ENCODE measurements around the gene UBASH3B.
"Not testable (repeated sequence)": the region's sequence is repeated elsewhere in the genome, so short reads cannot be mapped to it uniquely, and the experiment has no call there.

UBASH3B gene

DNA sequence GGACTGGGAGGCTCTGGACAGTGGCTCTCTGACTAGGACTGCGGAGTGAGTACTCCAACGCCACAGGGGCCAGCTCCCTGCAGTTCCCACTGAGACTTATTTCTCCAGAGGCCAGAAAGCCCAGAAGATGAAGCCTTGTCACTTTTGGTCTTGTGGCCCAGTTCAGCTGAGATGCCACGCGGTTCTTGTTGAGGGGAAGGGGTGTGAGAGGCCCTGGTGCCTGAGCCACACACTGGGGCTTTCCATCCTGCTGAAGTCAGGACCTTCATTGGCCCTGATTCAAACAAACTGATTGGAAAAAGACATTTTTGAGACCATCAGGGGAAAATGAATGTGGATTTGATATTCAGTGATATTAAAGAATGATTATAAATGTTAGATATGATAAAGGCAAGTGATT is 73.6 kb downstream of the UBASH3B start:
- DNase-seq (ENCODE audit: low read depth in 4 of 4, low spot score in 1 of 4), result no peak

DNA sequence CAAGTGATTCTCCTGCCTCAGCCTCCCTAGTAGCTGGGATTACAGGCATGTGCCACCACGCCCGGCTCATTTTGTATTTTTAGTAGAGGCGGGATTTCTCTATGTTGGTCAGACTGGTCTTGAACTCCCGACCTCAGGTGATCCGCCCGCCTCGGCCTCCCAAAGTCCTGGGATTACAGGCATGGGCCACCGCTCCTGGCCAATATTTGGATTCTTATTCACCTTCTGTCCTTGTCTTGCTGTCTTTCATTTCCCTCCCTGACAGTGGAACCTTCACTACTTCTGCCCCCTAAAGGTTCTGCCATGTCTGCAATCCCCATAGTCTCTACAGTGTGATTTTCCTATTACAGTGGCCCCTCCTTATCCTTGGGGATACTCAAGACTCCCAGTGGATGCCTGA is 75.2 kb downstream of the UBASH3B start:
- not testable (repeated sequence) for DNase-seq (ENCODE audit: low read depth in 4 of 4, low spot score in 1 of 4)

DNA sequence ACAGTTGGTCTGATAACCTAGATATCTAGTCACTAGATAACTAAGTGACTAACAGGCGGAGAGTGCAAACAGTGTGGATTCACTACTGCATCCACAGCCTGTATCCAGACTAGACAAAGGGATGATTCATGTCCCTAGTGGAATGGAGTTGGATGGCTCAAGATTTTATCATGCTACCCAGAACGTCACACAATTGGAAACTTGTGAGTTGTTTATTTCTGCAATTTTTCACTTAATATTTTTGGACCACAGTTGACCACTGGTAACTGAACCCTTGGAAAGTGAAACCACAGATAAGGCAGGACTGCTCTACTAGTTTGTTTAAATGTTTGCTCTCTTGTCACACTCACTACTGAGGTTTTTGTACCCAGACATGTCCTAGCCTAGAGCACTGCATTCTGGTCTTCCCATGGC is 76.0 kb downstream of the UBASH3B start:
- DNase-seq (ENCODE audit: low read depth in 4 of 4, low spot score in 1 of 4), result no peak

DNA sequence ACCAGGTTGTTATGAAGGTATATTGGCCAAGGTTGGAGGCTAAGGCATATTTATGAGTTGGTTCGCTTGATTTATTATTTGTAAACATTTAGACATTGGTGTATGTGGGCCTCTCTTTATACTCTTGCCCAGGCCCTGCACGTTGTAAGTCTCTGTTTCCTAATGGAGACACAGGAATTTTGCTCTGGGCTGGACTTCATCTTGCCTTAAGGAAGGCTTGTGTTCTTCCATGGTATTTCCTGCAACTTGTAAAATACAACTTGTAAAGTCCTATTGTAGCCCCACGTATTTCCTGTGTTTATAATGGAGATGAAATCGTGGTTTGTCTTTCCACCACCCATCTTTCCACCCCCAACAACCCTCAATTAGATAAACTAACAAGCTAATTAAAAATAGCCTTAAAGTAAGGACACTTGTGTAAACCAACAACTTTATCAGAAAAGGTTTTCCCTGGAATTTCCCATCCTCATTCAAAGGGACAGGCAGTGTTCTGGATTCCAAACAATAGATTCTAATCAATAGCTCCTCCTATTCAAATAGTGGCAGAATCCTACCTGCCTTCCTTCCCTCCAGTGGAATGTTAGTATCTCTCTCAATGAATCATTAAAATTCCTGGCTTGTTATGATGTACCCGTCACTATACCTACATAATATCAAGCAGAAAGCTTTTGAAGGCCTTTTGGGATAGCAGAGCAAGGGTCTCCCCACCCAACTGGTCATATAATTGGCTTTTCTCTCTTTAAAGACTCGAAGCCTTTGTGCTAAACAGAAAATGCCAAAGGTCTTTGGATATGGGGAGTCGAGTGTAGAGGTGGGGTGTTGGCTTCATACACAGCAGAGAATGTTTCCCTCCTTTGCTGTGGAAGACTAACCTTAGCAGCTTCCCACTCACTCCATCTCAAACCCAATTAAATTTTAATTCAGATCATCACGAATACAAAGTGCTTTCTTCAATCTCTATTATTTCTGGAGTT is 77.1 kb downstream of the UBASH3B start:
- no peak for DNase-seq (ENCODE audit: low read depth in 4 of 4, low spot score in 1 of 4)

DNA sequence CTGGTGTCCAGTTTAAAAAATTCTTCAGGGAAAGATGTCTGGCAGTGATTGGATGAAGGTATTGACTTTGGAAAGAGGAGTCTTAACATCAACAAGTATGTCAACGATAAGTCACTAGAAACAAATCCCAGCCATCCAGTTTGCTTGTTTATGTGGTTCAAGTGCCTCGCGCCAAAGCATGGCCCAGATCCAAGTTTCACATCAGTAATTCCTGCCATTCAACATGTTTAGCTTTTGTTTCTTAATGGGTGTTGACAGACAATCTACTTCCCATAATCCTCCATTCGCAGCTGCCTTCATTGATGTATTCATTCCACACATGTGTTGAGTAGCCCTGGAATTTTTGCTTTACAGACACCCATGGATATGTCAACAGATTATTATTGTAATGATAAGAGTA is 77.8 kb downstream of the UBASH3B start:
- no peak for DNase-seq (ENCODE audit: low read depth in 4 of 4, low spot score in 1 of 4)

DNA sequence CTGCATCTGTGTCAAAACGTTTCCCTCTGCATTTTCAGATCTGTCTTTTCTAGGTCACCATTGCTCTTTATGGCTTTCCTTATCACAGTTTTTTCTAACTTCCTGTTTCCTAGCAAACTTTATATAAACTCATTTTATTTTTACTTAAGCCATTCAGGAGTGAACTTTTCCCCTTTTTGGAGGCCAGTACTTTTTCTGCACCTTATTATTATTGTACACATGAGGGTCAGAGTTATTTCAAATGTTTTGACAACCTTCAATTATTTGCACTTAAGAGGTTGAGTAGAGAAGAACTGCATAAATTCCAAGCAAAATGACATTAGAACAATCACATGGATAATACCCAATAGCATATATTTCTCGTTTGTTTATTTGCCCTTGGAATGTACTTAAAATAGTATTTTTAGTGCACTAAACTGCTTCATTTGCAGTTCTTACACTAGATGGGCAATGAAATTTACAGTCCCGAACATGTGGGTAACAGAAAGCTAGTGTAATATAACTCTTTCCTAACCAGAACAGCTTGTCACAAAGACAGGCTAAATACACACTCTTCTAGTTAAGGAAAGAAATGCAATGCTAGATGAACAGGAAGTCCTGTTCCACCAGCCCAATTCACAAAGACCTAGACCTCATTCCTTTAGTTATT is 79.5 kb downstream of the UBASH3B start:
- no peak for DNase-seq (ENCODE audit: low read depth in 4 of 4, low spot score in 1 of 4)

DNA sequence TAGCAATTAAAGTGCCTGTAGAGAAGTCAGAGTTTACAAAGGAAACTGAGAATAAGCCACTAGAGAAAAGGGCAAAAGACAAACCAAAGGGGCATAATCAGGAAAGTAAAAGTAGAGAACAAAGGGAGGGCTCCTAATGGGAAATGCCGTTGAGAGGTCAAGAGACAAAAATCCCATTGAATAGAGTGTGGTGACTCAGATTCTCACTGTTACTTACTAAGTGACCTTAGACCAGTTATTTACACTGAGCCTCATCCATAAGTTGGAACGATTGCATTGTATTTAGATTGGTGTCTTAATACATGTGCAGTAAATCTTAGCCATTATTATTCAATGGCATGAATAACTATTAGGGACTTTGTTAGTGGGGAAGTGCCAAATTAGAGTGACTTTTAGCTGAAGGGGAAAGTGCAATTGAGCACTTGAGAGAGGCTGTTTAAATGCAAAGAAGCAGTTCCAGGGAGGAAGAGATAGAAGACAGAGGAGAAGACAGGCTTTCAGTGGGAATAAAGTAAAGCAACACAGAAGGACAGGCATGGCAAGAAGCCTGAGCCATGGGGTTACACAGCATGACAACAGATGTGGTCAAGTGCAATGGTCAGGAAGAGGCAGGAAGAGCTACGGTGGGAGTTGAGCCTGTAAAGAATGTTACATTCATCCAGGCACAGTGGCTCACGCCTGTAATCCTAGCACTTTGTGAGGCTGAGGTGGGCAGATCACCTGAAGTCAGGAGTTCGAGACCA is 82.6 kb downstream of the UBASH3B start:
- DNase-seq (ENCODE audit: low read depth in 4 of 4, low spot score in 1 of 4), result no peak

DNA sequence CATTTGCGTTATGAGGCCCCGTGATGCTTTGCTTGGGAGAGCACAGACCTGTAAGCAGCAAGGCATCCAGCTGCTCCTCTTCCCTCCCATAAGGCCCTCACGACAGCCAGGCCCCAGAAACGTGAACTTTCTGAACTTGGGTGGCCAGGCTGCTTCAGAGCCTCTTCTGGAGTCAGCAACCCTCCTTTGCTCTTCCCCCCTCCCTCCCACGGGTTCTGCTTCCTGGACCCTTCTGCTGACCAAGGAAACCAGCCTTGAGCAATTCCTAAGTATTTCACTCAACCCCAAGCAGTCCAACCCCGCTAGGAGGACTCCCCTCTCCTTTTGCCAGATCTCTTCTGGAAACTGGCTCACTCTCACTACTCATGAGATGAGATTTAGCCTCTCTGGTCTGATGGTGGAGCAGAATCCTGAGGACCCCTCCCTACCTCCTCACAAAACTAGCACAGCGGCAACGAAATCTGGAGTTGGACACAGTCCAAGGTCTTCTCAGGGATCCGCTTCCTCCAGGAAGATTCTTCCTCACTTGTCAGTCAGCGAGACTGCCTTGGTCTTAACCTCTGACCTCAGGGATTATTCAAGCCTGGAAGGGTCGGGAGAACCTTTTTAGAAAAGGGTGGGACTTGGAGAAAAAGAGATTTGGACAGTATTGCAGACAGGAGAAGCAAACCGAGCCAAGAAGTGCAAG is 86.2 kb downstream of the UBASH3B start:
- DNase-seq (ENCODE audit: low read depth in 4 of 4, low spot score in 1 of 4), result no peak

DNA sequence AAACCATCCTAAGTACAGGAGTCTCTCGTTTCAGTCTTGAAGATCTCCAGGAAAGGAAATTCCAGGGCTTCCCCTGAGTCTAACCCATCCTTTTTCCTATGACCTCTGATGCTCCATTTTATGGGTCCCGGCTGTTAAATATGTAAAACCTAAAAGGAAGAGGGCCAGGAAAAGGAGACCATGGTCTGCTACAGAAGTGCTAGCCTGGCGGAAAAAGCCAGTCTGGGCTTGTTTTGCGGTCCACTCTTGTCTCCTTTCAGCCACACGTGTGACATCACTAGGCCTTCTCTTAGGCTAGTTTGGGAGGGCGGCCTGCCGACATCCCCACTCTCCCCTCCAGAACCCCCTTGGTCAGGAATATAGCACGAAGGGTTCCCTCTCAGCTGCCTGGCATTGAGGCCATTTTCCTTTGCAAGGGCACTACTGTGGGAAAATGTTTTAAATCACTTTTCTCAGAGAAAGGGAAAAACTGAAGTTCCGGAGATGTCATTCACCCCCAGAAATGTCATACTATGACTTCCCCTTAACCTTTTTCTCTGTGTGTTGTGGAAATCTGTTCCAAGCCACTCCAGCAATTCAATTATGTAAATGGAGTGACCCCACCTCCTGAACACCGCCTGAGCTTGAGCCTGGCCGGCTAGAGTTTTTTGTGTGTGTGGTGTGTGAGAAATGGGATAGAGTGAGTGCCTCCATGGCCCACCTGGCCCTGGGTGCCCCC is 86.9 kb downstream of the UBASH3B start:
- DNase-seq (ENCODE audit: low read depth in 4 of 4, low spot score in 1 of 4), result no peak

DNA sequence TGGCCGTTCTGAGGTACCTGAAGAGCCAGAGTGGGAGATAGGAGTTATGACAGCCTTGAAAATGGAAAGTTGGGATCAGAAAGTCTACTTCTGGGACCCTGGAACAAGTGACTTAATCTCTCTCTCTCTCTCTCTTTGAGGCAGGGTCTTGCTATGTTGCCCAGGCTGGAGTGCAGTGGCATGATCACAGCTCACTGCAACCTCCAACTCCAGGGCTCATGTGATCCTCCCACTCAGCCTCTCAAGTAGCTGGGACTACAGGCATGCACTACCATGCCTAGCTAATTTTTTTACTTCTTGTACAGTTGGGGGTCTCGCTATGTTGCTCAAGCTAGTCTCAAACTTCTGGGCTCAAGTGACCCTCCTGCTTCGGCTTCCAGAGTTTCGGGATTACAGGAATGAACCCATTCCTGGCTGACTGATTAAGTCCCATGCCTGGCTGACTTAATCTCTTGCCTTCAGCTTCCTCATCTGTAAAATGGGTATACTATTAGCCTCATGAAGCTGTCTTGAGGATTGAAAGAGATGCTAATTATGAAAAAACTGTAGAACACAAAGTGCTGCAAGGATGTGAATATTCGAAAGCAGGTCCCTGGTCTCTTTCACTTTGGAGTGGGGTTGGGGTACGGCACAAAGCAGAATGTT is 87.7 kb downstream of the UBASH3B start:
- no peak for DNase-seq (ENCODE audit: low read depth in 4 of 4, low spot score in 1 of 4)

DNA sequence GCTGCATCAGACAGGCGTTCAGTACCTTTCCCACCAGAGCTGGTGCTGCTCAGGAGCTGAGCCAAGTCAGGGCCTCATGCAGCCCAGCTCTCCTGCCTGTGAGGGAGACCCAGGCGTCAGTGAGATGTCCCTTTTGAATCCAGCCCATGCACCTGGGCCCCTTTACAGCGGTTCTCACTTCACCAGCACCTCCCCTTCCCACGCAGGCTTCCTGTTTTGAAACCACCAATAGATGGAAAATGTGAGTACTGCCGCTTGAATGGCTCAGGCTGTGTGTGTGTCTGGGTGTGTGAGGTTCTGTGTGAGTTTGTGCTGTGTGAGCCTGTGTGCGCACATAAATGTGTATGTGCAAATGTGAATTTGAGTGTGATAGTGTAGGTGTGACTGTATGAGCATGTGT is 88.4 kb downstream of the UBASH3B start:
- peak; percentile 50 to 77 (median 56) for DNase-seq (ENCODE audit: low read depth in 4 of 4, low spot score in 1 of 4)

DNA sequence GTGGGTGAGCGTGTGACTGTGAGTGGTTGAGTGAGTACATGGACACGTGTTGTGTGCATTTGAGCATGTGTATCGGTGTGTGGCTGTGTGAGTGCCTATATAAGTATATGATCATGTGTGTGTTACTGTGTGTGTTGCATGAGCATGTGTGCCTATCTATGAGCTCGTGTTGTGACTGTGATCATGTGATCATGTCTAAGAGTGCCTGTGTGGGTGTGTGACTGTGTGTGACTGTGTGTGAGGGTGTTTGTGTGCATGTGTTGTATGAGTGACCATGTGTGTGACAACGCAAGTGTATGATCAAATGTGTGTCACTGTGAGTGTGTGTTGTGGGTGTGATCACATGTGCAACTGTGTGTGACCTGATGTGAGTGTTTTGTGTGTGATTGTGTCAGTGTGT is 88.8 kb downstream of the UBASH3B start:
- no peak for DNase-seq (ENCODE audit: low read depth in 4 of 4, low spot score in 1 of 4)

DNA sequence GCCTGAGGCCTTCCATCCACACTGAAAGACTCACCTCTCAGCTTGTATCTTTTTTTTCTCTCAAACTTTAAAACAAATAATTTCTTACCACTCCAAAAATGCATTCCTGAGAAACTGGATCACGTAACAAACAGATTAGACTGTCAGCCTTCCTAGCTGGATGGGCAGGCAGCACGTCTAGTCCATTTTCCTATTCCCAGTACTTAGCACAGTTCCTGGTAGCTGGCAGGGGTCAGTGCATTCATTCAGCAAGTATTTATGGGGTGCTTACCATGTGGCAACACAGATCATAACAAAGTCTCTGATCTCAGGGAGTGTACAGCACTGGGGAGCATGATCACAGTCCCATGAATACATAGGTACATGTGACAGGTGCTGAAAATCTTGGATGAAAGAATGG is 89.6 kb downstream of the UBASH3B start:
- no peak for DNase-seq (ENCODE audit: low read depth in 4 of 4, low spot score in 1 of 4)

DNA sequence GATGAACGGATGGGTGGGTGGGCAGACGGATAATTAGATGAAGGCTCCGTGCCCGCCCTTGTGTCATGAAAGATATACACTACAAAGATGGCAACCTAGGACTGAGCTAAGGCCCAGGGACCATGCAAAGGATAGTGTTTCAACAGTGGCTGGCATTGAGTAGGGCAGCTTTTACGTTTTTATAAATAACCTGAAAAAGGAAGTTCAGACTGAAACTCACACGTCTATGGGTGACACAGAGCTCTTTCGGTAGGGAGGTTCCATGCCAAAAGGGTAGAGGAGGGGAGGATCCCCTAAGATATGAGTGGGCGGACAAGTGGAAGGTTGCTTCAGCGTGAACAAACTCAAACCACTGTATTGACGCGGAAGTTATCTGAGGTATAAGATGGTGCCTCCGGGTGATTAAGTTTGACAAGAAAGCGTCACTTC is 90.5 kb downstream of the UBASH3B start:
- peak in 2 of 4 experiments; percentile 50 for DNase-seq (ENCODE audit: low read depth in 4 of 4, low spot score in 1 of 4)

DNA sequence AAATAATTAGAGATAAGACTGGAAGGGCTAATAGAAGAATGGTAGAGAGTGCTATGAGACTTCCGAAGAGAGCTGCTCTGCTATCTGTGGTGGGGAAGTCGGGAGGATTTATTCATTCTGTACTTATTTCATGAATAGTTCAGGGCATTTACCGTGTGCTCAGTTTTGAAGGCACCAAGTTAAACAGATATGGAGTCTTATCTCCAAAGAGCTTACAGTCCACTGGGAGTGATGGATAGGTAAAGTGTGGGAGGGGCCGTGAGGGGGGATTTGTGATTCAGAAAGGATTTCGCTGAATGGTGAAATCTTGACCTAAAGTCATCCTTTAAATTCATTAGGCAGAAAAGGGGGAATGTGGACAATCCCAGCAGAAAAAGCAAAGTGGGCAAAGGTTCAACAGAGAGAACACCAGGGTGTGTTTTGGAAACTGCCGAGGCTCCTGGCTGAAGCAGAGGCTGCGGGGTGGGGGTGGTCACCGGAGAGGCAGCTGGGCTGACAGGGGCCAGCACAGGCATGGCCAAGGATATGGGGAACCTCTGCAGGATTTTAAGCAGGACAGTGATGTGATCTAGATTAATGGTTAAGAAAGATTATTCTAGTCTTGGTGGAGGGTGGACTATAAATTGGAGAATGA is 91.2 kb downstream of the UBASH3B start:
- no peak for DNase-seq (ENCODE audit: low read depth in 4 of 4, low spot score in 1 of 4)

DNA sequence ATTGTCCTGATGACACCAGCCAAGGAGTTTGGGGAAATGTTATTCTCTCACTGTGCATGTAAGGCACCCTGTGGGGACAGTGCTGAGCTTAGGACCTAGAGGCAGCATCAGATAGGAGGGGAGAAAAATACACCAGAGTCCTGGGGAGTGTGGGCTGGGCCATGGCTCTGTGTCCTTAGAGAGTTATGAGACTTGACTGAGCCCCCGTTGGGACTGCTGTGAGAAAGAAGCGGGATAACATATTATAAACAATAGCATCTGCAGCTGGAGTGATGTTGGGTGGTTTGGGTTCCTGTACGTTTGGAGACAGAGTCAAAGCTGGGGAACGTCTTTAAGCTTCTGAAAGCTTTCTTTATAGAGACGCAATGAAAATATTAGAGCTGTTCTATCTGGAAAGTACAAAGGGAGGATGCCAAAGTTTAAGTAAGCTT is 91.8 kb downstream of the UBASH3B start:
- no peak for DNase-seq (ENCODE audit: low read depth in 4 of 4, low spot score in 1 of 4)

DNA sequence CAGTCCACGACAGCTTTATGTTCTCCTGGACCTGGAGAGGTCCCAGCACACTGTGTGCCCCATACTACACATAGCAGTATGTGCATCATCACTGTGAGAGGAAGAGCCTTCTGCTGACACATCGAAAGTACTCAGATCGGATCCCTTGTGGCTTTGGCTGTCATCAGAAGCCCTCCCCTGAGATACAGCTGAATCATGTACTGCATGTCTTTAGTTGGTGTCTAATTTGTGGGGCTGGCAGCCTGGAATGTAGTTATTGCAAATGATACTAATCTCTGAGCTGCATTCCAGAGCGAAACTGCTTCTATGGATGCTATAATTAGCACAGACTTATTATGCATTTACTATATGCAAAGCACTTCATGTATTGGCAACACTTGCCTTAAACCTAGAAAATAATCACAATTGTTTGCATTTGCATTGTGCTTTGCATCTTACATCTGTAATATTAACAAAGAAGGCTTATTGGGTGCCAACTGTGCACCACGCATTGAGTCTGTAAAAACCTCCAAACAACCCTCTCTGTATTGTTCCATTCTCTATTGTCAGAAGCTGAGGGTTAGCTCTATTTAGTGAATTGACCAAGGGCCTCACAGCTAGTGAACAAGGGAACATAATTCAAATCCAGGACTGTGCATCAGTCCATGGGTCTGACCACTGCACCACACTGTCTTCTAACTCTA is 93.6 kb downstream of the UBASH3B start:
- peak in 3 of 4 experiments; percentile 32 to 42 (median 34) for DNase-seq (ENCODE audit: low read depth in 4 of 4, low spot score in 1 of 4)

DNA sequence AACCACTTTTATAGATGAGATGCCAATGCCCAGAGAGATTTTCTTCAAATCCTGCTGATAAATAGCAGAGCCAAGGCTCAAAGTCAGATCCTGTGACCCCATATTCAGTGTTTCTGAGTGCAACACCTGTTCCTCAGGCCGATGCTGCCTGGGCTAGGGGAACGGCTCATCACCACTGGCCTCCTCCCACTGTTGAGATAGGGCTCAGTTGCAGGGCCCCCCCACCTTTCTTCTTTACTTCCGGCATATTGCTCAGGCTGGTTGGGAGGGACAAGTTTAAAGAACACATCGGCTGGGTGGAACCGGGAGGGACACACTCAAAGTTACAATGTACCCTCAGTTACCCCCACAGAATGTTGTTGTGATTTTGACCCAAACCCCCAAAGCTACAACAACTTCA is 94.5 kb downstream of the UBASH3B start:
- no peak for DNase-seq (ENCODE audit: low read depth in 4 of 4, low spot score in 1 of 4)
